Loucy (cell line): ENCODE results near the gene PSMG1.

Source experiments
- EZH2phosphoT487 ChIP-seq: fragments of 200-600 bp; IDR thresholded peaks from 2 replicates; pipeline ENCODE4 v1.6.1; 2018; ENCODE audit warnings: antibody characterized with exemption, mild to moderate bottlenecking, moderate library complexity, borderline replicate concordance
- TF ChIP-seq, protein P1 (sequence below): fragments of 200-600 bp; sonication (generic); conservative IDR thresholded peaks from 2 replicates; pipeline ENCODE4 v1.5.1; 2014; ENCODE audit warnings: mild to moderate bottlenecking, antibody characterized with exemption, low read length

DNA sequence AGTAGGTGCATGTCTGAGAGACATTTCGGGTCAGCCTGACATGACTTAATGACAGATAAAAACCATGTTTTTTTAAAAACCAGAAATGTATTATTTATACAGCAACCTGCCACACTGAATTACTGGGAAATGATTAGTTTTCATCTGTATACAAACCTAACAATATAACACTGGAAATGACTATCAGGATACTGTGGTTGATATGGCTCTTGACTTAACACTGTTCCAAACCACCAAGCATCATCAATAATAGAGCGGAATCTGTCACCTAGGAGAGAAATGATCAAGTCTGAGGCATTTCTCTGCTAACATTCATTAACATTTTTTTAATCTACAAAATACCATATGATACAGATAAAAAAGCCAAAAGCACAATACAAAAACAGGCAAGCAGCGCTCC lies 41.7 kb upstream of the PSMG1 start:
- TF ChIP-seq, protein P1, sequence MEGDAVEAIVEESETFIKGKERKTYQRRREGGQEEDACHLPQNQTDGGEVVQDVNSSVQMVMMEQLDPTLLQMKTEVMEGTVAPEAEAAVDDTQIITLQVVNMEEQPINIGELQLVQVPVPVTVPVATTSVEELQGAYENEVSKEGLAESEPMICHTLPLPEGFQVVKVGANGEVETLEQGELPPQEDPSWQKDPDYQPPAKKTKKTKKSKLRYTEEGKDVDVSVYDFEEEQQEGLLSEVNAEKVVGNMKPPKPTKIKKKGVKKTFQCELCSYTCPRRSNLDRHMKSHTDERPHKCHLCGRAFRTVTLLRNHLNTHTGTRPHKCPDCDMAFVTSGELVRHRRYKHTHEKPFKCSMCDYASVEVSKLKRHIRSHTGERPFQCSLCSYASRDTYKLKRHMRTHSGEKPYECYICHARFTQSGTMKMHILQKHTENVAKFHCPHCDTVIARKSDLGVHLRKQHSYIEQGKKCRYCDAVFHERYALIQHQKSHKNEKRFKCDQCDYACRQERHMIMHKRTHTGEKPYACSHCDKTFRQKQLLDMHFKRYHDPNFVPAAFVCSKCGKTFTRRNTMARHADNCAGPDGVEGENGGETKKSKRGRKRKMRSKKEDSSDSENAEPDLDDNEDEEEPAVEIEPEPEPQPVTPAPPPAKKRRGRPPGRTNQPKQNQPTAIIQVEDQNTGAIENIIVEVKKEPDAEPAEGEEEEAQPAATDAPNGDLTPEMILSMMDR, result no peak
- TF ChIP-seq EZH2phosphoT487, result no peak
